Panc1 (cell line): ENCODE results near the gene ABI1. TPM values are rescaled to one million over a fixed set of nuclear protein-coding genes. Genes with fewer than 3 reads are reported as not detected.

Experiments used
- ATAC-seq: fragments of 200-7000 bp; cut with Tn5 transposase; 2 replicates; pipeline ENCODE4 v1.9.1; 2020; ENCODE audit warnings: mild to moderate bottlenecking, moderate library complexity
- BruUV-seq: library from RNA; stranded (reverse); fragments of 400-500 nt; replicated peaks from 2 replicates; lab custom pipeline; 2021; lab: Mats Ljungman, UMichigan
- CTCF ChIA-PET: fragments of 300-600 bp; sonication (Branson Sonifier 250); formaldehyde crosslinking; loops from one replicate; lab custom pipeline; 2022; ENCODE audit warnings: antibody characterized with exemption; lab: Charles Lee
- POLR2A ChIA-PET: fragments of 300-600 bp; sonication (Branson Sonifier 250); formaldehyde crosslinking; loops from one replicate; lab custom pipeline; 2022; ENCODE audit warnings: antibody characterized with exemption; lab: Charles Lee
- DNase-seq: peaks from one replicate; pipeline ENCODE4 v3.0.0-alpha.2; 2010; ENCODE audit warnings: low read depth, low spot score
- H3K27ac ChIP-seq: 2 replicates; pipeline ENCODE4 v1.5.1; 2011; ENCODE audit warnings: mild to moderate bottlenecking, low read length, inconsistent platforms
- H3K27me3 ChIP-seq: fragments of 200-500 bp; sonication (Bioruptor generic); 2 replicates; pipeline ENCODE4 v1.6.0; 2014; ENCODE audit warnings: low read length, inconsistent platforms; ENCODE audit not compliant: control insufficient read depth, insufficient read depth
- H3K36me3 ChIP-seq: fragments of 200-500 bp; sonication (Bioruptor generic); 2 replicates; pipeline ENCODE4 v1.5.1; 2014; ENCODE audit warnings: inconsistent platforms, mild to moderate bottlenecking, low read length, moderate library complexity; ENCODE audit not compliant: control insufficient read depth, insufficient read depth
- H3K4me1 ChIP-seq: 2 replicates; pipeline ENCODE4 v1.5.1; 2011; ENCODE audit warnings: inconsistent platforms, mild to moderate bottlenecking, low read length, moderate library complexity; ENCODE audit not compliant: control insufficient read depth, insufficient read depth
- H3K4me3 ChIP-seq, 2 experiments: 2 replicates each; pipeline ENCODE4 v1.5.1; 2011 to 2012; ENCODE audit warnings: low read depth in 2 of 2, low read length in 2 of 2, mild to moderate bottlenecking in 2 of 2, inconsistent platforms in 1 of 2, moderate library complexity in 1 of 2
- H3K9me3 ChIP-seq: fragments of 200-500 bp; sonication (Bioruptor generic); 2 replicates; pipeline ENCODE4 v1.5.1; 2014; ENCODE audit warnings: low read depth, mild to moderate bottlenecking, inconsistent platforms, low read length, moderate library complexity; ENCODE audit not compliant: control insufficient read depth, insufficient read depth
- POLR2AphosphoS5 ChIP-seq: IDR thresholded peaks from 2 replicates; pipeline ENCODE4 v1.6.1; 2012; ENCODE audit warnings: mild to moderate bottlenecking, low read depth, low read length, moderate library complexity
- SIN3A ChIP-seq: IDR thresholded peaks from 2 replicates; pipeline ENCODE4 v1.6.1; 2012; ENCODE audit warnings: low read depth, mild to moderate bottlenecking, low read length, moderate library complexity, borderline replicate concordance; ENCODE audit not compliant: insufficient read depth
- TCF7L2 ChIP-seq: IDR thresholded peaks from 2 replicates; pipeline ENCODE4 v1.6.1; 2011; ENCODE audit warnings: mild to moderate bottlenecking, low read depth, low read length, inconsistent platforms
- in situ Hi-C: cut with HindIII; loops from 2 replicates; pipeline ENCODE4 v1.10.0; 2016; ENCODE audit warnings: low sequenced_read_pairs, low pct_unique_long_range_greater_than_20kb
- intact Hi-C: fragments of 100-400 bp; cut with micrococcal nuclease; formaldehyde crosslinking; loops from one replicate; pipeline ENCODE4 v1.10.0; 2022; ENCODE audit not compliant: unreplicated experiment
- total RNA-seq: library from RNA; stranded (reverse); gene quantifications from one replicate; pipeline ENCODE4 v1.2.1, GENCODE V29; 2021; ENCODE audit not compliant: unreplicated experiment
- TF ChIP-seq, protein P1 (sequence below), 2 experiments: IDR thresholded peaks; 2 replicates each; pipeline ENCODE4 v1.6.1; 2011 to 2012; ENCODE audit warnings: low read depth in 2 of 2, control low read depth in 1 of 2, low read length in 1 of 2, mild to moderate bottlenecking in 1 of 2, moderate library complexity in 1 of 2; ENCODE audit not compliant: insufficient read depth in 1 of 2
- TF ChIP-seq, protein P2 (sequence below): fragments of 450-650 bp; IDR thresholded peaks from 2 replicates; pipeline ENCODE4 v1.5.1; 2017; ENCODE audit warnings: mild to moderate bottlenecking

Gene ABI1
- total RNA-seq, 1 experiment from 2014 or later: 35.2 TPM

DNA sequence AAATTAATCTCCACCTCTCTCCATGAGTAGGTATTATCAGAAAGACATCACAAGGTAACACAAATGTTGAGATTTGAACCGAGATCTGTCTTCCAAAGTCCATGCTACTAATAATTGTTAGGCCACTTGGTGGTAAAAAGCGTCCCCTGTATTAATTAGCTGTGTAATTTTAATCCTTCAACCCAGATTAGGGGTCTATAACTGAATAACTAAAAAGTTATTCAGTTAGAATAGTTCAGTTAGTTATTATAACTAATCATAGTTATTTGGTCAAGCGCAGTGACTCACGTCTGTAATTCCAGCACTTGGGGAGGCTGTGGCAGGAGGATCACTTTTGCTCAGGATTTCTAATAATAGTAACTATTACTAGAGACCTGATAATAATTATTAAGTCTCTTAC is 157.7 kb downstream of the ABI1 start:
- TF ChIP-seq POLR2AphosphoS5 (no peak), TCF7L2 (no peak), SIN3A (no peak)
- TF ChIP-seq, protein P1, sequence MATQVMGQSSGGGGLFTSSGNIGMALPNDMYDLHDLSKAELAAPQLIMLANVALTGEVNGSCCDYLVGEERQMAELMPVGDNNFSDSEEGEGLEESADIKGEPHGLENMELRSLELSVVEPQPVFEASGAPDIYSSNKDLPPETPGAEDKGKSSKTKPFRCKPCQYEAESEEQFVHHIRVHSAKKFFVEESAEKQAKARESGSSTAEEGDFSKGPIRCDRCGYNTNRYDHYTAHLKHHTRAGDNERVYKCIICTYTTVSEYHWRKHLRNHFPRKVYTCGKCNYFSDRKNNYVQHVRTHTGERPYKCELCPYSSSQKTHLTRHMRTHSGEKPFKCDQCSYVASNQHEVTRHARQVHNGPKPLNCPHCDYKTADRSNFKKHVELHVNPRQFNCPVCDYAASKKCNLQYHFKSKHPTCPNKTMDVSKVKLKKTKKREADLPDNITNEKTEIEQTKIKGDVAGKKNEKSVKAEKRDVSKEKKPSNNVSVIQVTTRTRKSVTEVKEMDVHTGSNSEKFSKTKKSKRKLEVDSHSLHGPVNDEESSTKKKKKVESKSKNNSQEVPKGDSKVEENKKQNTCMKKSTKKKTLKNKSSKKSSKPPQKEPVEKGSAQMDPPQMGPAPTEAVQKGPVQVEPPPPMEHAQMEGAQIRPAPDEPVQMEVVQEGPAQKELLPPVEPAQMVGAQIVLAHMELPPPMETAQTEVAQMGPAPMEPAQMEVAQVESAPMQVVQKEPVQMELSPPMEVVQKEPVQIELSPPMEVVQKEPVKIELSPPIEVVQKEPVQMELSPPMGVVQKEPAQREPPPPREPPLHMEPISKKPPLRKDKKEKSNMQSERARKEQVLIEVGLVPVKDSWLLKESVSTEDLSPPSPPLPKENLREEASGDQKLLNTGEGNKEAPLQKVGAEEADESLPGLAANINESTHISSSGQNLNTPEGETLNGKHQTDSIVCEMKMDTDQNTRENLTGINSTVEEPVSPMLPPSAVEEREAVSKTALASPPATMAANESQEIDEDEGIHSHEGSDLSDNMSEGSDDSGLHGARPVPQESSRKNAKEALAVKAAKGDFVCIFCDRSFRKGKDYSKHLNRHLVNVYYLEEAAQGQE (IDR thresholded peaks at IDR 0.05; ENCODE audit: insufficient read depth in 1 of 2, low read depth in 2 of 2, low read length in 1 of 2): no peak
- TF ChIP-seq, protein P2, sequence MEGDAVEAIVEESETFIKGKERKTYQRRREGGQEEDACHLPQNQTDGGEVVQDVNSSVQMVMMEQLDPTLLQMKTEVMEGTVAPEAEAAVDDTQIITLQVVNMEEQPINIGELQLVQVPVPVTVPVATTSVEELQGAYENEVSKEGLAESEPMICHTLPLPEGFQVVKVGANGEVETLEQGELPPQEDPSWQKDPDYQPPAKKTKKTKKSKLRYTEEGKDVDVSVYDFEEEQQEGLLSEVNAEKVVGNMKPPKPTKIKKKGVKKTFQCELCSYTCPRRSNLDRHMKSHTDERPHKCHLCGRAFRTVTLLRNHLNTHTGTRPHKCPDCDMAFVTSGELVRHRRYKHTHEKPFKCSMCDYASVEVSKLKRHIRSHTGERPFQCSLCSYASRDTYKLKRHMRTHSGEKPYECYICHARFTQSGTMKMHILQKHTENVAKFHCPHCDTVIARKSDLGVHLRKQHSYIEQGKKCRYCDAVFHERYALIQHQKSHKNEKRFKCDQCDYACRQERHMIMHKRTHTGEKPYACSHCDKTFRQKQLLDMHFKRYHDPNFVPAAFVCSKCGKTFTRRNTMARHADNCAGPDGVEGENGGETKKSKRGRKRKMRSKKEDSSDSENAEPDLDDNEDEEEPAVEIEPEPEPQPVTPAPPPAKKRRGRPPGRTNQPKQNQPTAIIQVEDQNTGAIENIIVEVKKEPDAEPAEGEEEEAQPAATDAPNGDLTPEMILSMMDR: no peak
- in situ Hi-C loops: no loop called here
- no peaks in the 10 kb centered on the region for H3K9me3 ChIP-seq
- H3K27me3 ChIP-seq: no peaks in the 10 kb centered on the region
- no peak for DNase-seq
- CTCF ChIA-PET: no interaction called here
- POLR2A ChIA-PET: no interaction called here
- intact Hi-C loops: no loop called here
- H3K36me3 ChIP-seq: peaks cover 6% of the 10 kb centered on the region; the same call in 1 of the 2 replicates
- no peak overlapping the region for H3K27ac ChIP-seq
- BruUV-seq: no TSS peak
- no peak for ATAC-seq
- H3K4me1 ChIP-seq: no peaks in the 10 kb centered on the region; the same call in 1 of the 2 replicates
- H3K4me3 ChIP-seq: no peak overlapping the region

DNA sequence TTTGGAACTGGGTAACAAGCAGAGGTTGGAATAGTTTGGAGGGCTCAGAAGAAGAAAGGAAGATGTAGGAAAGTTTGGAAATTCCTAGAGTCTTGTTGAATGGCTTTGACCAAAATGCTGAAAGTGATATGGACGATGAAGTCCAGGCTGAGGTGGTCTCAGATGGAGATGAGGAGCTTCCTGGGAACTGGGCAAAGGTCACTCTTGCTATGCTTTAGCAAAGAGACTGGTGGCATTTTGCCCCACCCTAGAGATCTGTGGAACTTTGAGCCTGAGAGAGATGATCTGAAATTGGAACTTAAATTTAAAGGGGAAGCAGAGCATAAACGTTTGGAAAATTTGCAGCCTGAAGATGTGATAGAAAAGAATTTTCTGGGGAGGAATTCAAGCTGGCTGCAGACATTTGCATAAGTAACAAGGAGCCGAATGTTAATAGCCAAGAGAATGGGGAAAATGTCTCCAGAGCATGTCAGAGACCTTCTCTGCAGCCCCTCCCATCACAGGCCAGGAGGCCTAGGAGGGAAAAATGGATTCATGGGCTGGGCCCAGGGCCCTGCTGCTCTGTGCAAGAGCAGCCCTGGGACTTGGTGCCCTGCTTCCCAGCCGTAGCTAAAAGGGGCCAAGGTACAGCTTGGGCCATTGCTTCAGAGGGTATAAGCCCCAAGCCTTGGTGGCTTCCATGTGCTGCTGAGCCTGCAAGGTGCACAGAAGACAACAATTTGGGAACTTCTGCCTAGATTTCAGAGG is 159.7 kb downstream of the ABI1 start:
- no peaks in the 10 kb centered on the region for H3K27me3 ChIP-seq
- H3K27ac ChIP-seq: no peak overlapping the region
- DNase-seq (no peak), ATAC-seq (no peak)
- H3K36me3 ChIP-seq: peaks cover 6% of the 10 kb centered on the region; the same call in 1 of the 2 replicates
- CTCF ChIA-PET: no interaction called here
- TF ChIP-seq, protein P1 (IDR thresholded peaks at IDR 0.05; ENCODE audit: insufficient read depth in 1 of 2, low read depth in 2 of 2, low read length in 1 of 2): no peak
- no peak for TF ChIP-seq TCF7L2
- no peak for TF ChIP-seq SIN3A
- no peak for TF ChIP-seq POLR2AphosphoS5
- TF ChIP-seq, protein P2: no peak
- no peak overlapping the region for H3K4me3 ChIP-seq
- no TSS peak for BruUV-seq
- POLR2A ChIA-PET: no interaction called here
- intact Hi-C loops (no loop called here), in situ Hi-C loops (no loop called here)
- no peaks in the 10 kb centered on the region for H3K9me3 ChIP-seq
- H3K4me1 ChIP-seq: no peaks in the 10 kb centered on the region; the same call in 1 of the 2 replicates
